GM20431 (cell line): ENCODE data around the gene LRP1B.
"Not testable (repeated sequence)": the region's sequence is repeated elsewhere in the genome, so short reads cannot be mapped to it uniquely, and the experiment has no call there.

Source experiments
- in situ Hi-C: fragments of 300-500 bp; cut with MseI, MboI; formaldehyde crosslinking; loops from one replicate; pipeline ENCODE4 v1.15.0; 2020; ENCODE audit warnings: low sequenced_read_pairs; ENCODE audit not compliant: unreplicated experiment

Gene LRP1B

GRCh38 chr2:140288726-140289125 is 1842.1 kb downstream of the LRP1B start:
- in situ Hi-C loops, result no loop called here

DNA sequence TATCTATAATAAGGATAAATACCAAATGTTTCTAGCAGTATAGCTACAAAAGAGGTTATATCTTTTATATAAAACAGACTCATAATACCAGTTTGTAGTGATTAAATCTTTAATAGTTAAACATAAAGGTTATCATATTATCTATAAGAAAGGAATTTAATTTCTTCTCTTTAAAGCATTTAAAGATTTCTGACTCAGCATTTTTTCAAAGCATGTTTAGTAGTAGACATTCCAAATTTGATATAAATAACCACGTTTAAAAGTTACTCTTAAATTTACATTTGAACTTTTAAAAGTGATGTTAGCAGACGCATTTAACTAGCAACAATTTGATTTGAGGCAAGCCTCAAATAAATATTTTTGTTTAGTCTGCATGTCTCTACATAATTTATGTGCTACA is 1842.6 kb downstream of the LRP1B start:
- in situ Hi-C loops, result no loop called here

GRCh38 chr2:140286377-140286776 is 1844.4 kb downstream of the LRP1B start:
- in situ Hi-C loops, result no loop called here

- in situ Hi-C loops, result not testable (repeated sequence)
Measured at GRCh38 chr2:140277344-140277743, 1853.5 kb downstream of the LRP1B start.

DNA sequence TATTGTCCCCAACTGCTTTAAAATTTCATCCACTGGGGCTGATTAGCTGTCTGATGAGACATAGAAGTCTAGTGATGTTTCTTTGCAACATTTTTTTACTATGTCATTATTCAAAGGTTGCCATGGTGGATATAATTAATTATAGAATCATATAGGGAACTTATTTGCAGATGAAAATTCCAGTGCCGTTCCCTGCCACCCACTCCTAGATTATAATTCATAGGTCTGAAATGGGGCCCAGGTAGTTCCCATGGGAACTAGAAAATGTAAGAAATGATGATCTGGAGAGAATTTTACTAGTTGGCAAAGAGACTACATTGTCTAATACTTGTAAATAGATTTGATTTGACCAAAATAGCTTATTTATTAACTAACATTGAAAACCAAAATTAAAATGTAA is 1854.2 kb downstream of the LRP1B start:
- in situ Hi-C loops, result no loop called here

GRCh38 chr2:140275427-140275826 is 1855.4 kb downstream of the LRP1B start:
- in situ Hi-C loops, result no loop called here

GRCh38 chr2:140274891-140275290 is 1855.9 kb downstream of the LRP1B start:
- in situ Hi-C loops, result no loop called here

DNA sequence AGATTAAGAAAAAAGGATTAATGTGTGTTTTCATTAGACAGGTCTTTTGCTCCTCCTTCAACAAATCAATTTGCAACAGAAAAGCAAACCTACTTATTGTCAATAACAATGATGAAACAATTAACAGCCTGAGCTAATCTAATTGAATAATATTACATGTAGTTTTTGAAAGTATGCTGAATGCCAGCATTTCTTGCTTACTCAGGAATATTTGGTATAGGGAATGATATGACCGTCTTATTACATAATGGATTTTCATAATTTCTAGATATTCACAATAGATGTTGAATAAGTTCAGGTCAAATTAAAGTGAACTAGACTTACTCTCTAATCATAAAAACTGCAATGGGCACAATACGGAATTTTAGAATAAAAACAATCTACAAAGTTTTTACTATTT is 1856.9 kb downstream of the LRP1B start:
- in situ Hi-C loops, result no loop called here

DNA sequence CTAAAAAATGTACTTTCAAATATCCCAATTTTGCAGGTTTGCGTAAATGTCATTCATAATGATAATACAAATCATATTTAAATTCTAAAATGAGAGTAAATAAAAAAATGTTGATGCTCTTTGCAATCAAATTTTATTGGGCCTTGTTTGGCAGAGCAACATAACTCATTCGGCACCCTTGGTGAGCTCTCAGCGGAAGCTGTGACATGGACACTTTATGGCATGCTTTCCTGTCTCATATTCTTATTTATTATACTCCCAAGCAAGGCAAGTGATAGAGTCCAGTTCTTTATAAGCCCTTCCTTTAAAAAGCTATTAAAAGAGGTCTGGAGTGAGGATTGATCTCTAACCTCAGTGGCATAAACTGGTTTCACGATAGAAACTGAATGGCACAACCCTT is 1857.4 kb downstream of the LRP1B start:
- in situ Hi-C loops, result no loop called here

GRCh38 chr2:140270224-140270623 is 1860.6 kb downstream of the LRP1B start:
- in situ Hi-C loops, result no loop called here

- in situ Hi-C loops, result no loop called here
Measured at GRCh38 chr2:140269000-140269399, 1861.8 kb downstream of the LRP1B start.

- in situ Hi-C loops, result no loop called here
Measured at GRCh38 chr2:140262908-140263307, 1867.9 kb downstream of the LRP1B start.

DNA sequence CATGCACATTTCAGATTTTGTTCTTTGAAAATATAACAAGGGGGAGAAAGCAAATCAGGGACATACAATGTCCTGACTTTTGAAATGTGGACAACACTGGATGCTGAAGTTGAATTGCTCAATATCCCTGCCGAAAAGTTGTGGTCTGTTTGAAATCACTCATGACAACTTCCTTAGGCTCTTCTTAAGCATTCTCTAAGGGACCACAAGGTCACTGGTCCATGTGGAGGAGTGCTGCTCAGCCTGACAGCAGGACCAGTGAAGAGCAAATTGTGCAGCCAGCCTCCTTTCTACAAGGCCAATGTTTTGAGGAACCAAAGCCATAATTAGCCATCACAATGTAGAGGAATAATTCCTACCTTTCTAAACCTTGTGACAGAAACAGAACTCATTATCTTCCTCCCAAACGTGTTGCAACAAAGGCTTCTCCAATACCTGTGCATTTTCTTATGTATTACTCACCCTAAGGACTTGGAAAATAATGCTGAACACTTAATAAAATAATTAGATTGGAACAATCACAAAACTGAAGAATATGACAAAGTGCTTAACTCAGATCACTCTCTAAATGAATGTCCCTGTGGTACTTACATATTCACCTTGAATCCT is 1873.0 kb downstream of the LRP1B start:
- in situ Hi-C loops, result no loop called here

- in situ Hi-C loops, result no loop called here
Measured at GRCh38 chr2:140256080-140256479, 1874.7 kb downstream of the LRP1B start.

- in situ Hi-C loops, result no loop called here
Measured at GRCh38 chr2:140249821-140250220, 1881.0 kb downstream of the LRP1B start.

GRCh38 chr2:140248623-140249022 is 1882.2 kb downstream of the LRP1B start:
- in situ Hi-C loops, result no loop called here

DNA sequence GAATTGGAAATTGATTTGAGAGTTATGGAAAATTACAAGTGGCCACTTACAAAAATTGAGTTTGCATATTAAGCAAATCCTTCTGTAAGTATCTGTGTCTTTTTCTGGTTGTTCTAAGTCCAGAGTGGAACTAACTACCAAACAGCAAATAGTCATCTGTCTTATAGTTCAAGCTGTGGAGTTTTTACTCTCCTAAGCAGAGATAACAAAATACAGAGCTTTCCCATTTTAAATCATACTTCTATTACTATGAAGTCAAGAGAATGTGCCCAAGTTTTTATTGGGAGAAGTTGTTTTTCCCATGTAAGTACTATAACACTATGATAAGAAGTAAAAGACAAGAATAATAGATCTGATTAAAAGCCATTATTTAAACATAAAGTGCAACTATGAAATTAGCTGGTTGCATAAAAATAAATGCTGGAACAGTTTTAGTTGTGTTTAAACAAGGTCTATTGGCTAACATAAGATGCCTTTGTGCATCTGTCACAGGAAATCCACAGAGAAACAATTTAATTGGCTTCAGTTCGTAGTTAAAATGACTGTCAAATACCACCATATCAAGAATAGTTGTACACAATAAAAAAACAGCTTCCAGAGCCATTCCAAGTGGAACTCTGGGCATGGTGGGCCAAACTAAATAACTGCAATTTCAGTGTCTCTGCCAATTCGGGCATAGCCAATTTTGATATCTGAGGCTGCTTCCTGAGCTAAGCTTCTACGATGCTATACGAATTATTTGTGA is 1883.2 kb downstream of the LRP1B start:
- in situ Hi-C loops, result no loop called here

- in situ Hi-C loops, result no loop called here
Measured at GRCh38 chr2:140246957-140247356, 1883.9 kb downstream of the LRP1B start.

GRCh38 chr2:140246058-140246457 is 1884.8 kb downstream of the LRP1B start:
- in situ Hi-C loops, result no loop called here

DNA sequence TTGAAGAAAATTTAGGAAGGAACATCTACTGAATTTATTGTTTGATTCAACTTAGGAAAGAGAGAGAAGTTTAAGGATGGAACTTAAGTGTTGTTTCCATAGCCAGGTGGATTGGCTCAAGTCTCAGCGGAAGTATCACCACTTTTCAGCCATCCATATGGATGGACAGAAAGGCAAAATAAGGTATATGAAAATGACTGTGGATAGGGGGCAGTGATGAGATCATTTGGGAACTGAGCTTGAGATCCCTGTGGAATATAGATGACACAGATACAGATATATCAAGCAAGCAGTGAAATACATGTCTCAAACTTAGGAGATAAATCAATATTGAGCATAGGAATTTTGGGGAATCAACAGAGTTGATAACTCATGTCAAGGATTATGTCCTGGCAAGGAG is 1887.9 kb downstream of the LRP1B start:
- in situ Hi-C loops, result no loop called here

- in situ Hi-C loops, result no loop called here
Measured at GRCh38 chr2:140234116-140234515, 1896.7 kb downstream of the LRP1B start.

DNA sequence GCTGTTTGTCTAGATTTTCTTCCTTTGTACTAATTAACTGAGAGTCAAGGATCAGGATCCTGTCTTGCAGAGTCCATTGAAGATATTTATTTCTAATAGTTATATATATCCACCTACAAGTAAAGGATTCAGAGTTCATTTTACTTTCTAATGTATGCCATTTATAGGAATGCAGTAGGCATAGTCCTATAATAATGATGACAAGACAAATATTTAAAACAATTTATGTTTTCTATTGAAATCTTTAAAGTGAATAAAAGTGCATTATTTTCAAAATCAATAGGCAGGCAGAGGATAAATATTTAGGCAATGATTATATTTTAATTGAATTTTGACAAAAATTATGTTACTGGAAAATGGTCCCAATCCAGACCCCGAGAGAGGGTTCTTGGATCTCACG is 1919.9 kb downstream of the LRP1B start:
- in situ Hi-C loops, result no loop called here
